Measurements from ENCODE around the gene D2HGDH. TPM values are rescaled to one million over a fixed set of nuclear protein-coding genes. Genes with fewer than 3 reads are reported as not detected.

D2HGDH gene
- total and polyA plus RNA-seq, 2 of the 8 experiments (the other 6 are each of a cell fraction or from before 2014, with no cell fraction given): 3.4 to 8.1 TPM

GRCh38 chr2:241729868-241730267, 4.6 kb upstream of the D2HGDH start:
- Histone ChIP-seq H3K23me2 (ENCODE audit: low read depth, low read length) (peaks cover 6% of the 10 kb centered on the region; the same call in 1 of the 2 replicates), H4K91ac (replicated peaks; ENCODE audit: insufficient read length, low read length) (no peak overlapping the region), H3K79me1 (ENCODE audit: low read depth, low read length) (0 out of 2 replicates have a peak, but pooled peaks cover 2% of the 10 kb centered on the region), H3K18ac (ENCODE audit: extremely low read depth, low read length) (no peak overlapping the region), H2AFZ (ENCODE audit: low read length) (no peak overlapping the region), H2BK20ac (ENCODE audit: low read length) (no peak overlapping the region), H4K20me1 (replicated peaks in 1 of 2; ENCODE audit: control insufficient read depth in 1 of 2, insufficient read depth in 2 of 2, low read length in 2 of 2) (peaks cover 3 to 5% of the 10 kb centered on the region in 2 experiments), H4K8ac (ENCODE audit: extremely low read depth, insufficient read depth, low read length) (no peak overlapping the region), H2BK12ac (ENCODE audit: low read depth, low read length) (no peak overlapping the region), H3K56ac (replicated peaks; ENCODE audit: insufficient read length, low read depth, low read length) (no peak overlapping the region), H2BK120ac (replicated peaks; ENCODE audit: low read depth, low read length) (no peak overlapping the region), H3K14ac (ENCODE audit: insufficient read length) (no peak overlapping the region), H3K27ac (ENCODE audit: low read depth, low read length) (no peak overlapping the region), H2AK5ac (ENCODE audit: low read depth, low read length) (no peak overlapping the region), H3K4me2 (ENCODE audit: insufficient read depth in 1 of 2, low read depth in 2 of 2, low read length in 2 of 2) (no peak overlapping the region), H3K9me3 (ENCODE audit: insufficient read depth in 2 of 2, low read depth in 1 of 2, low read length in 1 of 2) (no peaks in the 10 kb centered on the region), H3K4me1 (replicated peaks in 1 of 4; ENCODE audit: control insufficient read depth in 3 of 4, insufficient read depth in 4 of 4, low read length in 3 of 4) (peaks cover 0 to 3% (median 0%) of the 10 kb centered on the region in 4 experiments; a peak in 2 of 7 replicates), H3K23ac (ENCODE audit: insufficient read length) (no peak overlapping the region), H2BK5ac (ENCODE audit: low read depth, low read length) (no peak overlapping the region), H4K5ac (ENCODE audit: insufficient read length, low read depth, low read length) (no peak overlapping the region), H3K9ac (replicated peaks in 1 of 4; ENCODE audit: extremely low read depth in 1 of 4, low read depth in 3 of 4, low read length in 3 of 4) (no peak overlapping the region), H3K36me3 (ENCODE audit: control insufficient read depth in 2 of 4, insufficient read depth in 4 of 4, low read length in 3 of 4) (peaks cover 0 to 9% (median 2%) of the 10 kb centered on the region in 4 experiments; a peak in 3 of 8 replicates), H3K4ac (replicated peaks; ENCODE audit: insufficient read length, low read depth, low read length) (no peak overlapping the region), H3K27me3 (replicated peaks in 1 of 4; ENCODE audit: control insufficient read depth in 3 of 4, extremely low read depth in 1 of 4, insufficient read depth in 3 of 4, low read length in 3 of 4) (peaks cover 0 to 4% (median 3%) of the 10 kb centered on the region in 4 experiments; a peak in 4 of 7 replicates), H2BK15ac (ENCODE audit: low read length) (no peak overlapping the region), H3K79me2 (ENCODE audit: control insufficient read depth in 1 of 2, insufficient read depth in 2 of 2, low read length in 2 of 2) (no peaks in the 10 kb centered on the region), H3K4me3 (ENCODE audit: extremely low read depth in 1 of 4, insufficient read depth in 2 of 4, low read depth in 3 of 4, low read length in 4 of 4) (no peak overlapping the region)
- ChIA-PET POLR2A (ENCODE audit: partially characterized antibody) (interaction anchor here (2.5 to 10.7 kb wide), 2 partner anchors 10 to 27 kb away, joined by 8 to 64 read pairs; partner anchors contain the start of gene ING5), CTCF (ENCODE audit: partially characterized antibody) (interaction anchor here (0.9 to 1.0 kb wide), 5 partner anchors 8 to 149 kb away, joined by 3 to 4 read pairs (median 4); no protein-coding TSS in a partner anchor)
- WGBS, 2 experiments (ENCODE audit: extremely low coverage in 1 of 2, insufficient coverage in 1 of 2, insufficient read length in 1 of 2, insufficient replicate concordance in 2 of 2, low coverage in 1 of 2, low lambda C conversion rate in 2 of 2, missing lambda C conversion rate in 1 of 2): 91% methylated on average over 6 of the region's 6 CpGs; no CpG with 5 or more reads in 1 of the 2 experiments
- no peak for FAIRE-seq
- DNase-seq (ENCODE audit: low read depth in 1 of 2, low spot score in 2 of 2): no peak
- TF ChIP-seq POU5F1 (IDR thresholded peaks at IDR 0.05; ENCODE audit: low read depth, low read length) (no peak), CHD1 (IDR thresholded peaks at IDR 0.05; ENCODE audit: low read depth, low read length) (no peak), SIN3A (conservative IDR thresholded peaks at IDR 0.05 in 1 of 2, IDR thresholded peaks at IDR 0.05 in 1 of 2; ENCODE audit: low read depth in 1 of 2, low read length in 2 of 2) (no peak), YY1 (IDR thresholded peaks at IDR 0.05; ENCODE audit: low read depth, low read length) (no peak), TAF7 (optimal IDR thresholded peaks at IDR 0.05; ENCODE audit: borderline replicate concordance, low read depth, low read length) (no peak), JUND (IDR thresholded peaks at IDR 0.05; ENCODE audit: low read length) (no peak), SRF (IDR thresholded peaks at IDR 0.05; ENCODE audit: low read depth, low read length) (no peak), SP4 (IDR thresholded peaks at IDR 0.05; ENCODE audit: low read length) (no peak), GTF2F1 (IDR thresholded peaks at IDR 0.05; ENCODE audit: borderline replicate concordance, low read depth, low read length) (no peak), JUN (IDR thresholded peaks at IDR 0.05; ENCODE audit: low read depth, low read length) (no peak), RFX5 (IDR thresholded peaks at IDR 0.05; ENCODE audit: borderline replicate concordance, low read depth, low read length) (no peak), TCF12 (IDR thresholded peaks at IDR 0.05; ENCODE audit: low read depth, low read length) (no peak), TEAD4 (IDR thresholded peaks at IDR 0.05; ENCODE audit: low read depth, low read length) (no peak), ATF3 (IDR thresholded peaks at IDR 0.05; ENCODE audit: insufficient read depth, low read depth, low read length) (no peak)
